HEK293T (cell line): Measurements from ENCODE around the gene PAIP2.
A peak's percentile ranks its signal among the peaks of the same experiment; 100 is the strongest.

Experiments
- CTCF ChIA-PET: fragments of 350-600 bp; formaldehyde crosslinking; extraction: SDS; loops from one replicate; lab custom pipeline; 2021; ENCODE audit warnings: antibody characterized with exemption, inconsistent platforms; lab: Yijun Ruan, JAX
- POLR2A ChIA-PET: fragments of 350-600 bp; formaldehyde crosslinking; extraction: SDS; loops from one replicate; lab custom pipeline; 2020; ENCODE audit warnings: antibody characterized with exemption, inconsistent platforms; lab: Yijun Ruan, JAX
- DNase-seq: peaks from one replicate; pipeline ENCODE4 v3.0.0; 2012; ENCODE audit warnings: mixed read lengths; ENCODE audit errors: extremely low spot score
- ARNT ChIP-seq: fragments of 450-650 bp; IDR thresholded peaks from 2 replicates; pipeline ENCODE4 v1.6.1; 2017; ENCODE audit warnings: mild to moderate bottlenecking
- BHLHE40 ChIP-seq: fragments of 450-650 bp; IDR thresholded peaks from 2 replicates; pipeline ENCODE4 v1.6.1; 2016; ENCODE audit warnings: mild to moderate bottlenecking, moderate library complexity, borderline replicate concordance
- CTBP1 ChIP-seq: fragments of 450-650 bp; IDR thresholded peaks from 2 replicates; pipeline ENCODE4 v1.6.1; 2016; ENCODE audit warnings: borderline replicate concordance
- ELF4 ChIP-seq: fragments of 450-650 bp; IDR thresholded peaks from 2 replicates; pipeline ENCODE4 v1.6.1; 2017; ENCODE audit warnings: antibody characterized with exemption
- FOXA1 ChIP-seq: fragments of 450-650 bp; IDR thresholded peaks from 2 replicates; pipeline ENCODE4 v1.6.1; 2016; ENCODE audit warnings: mild to moderate bottlenecking
- FOXK2 ChIP-seq: fragments of 450-650 bp; IDR thresholded peaks from 2 replicates; pipeline ENCODE4 v1.6.1; 2016; ENCODE audit warnings: mild to moderate bottlenecking
- FOXM1 ChIP-seq: fragments of 450-650 bp; IDR thresholded peaks from 2 replicates; pipeline ENCODE4 v1.6.1; 2017; ENCODE audit warnings: mild to moderate bottlenecking, borderline replicate concordance
- HDGF ChIP-seq: fragments of 450-650 bp; IDR thresholded peaks from 2 replicates; pipeline ENCODE4 v1.6.1; 2017; ENCODE audit warnings: antibody characterized with exemption, borderline replicate concordance
- L3MBTL2 ChIP-seq: fragments of 450-650 bp; conservative IDR thresholded peaks from 2 replicates; pipeline ENCODE4 v1.6.1; 2016; ENCODE audit warnings: mild to moderate bottlenecking
- LEF1 ChIP-seq: fragments of 450-650 bp; IDR thresholded peaks from 2 replicates; pipeline ENCODE4 v1.6.1; 2017; ENCODE audit warnings: mild to moderate bottlenecking, borderline replicate concordance
- NFRKB ChIP-seq: fragments of 450-650 bp; IDR thresholded peaks from 2 replicates; pipeline ENCODE4 v1.6.1; 2016; ENCODE audit warnings: mild to moderate bottlenecking, moderate library complexity
- PKNOX1 ChIP-seq: fragments of 450-650 bp; IDR thresholded peaks from 2 replicates; pipeline ENCODE4 v1.6.1; 2016
- SP1 ChIP-seq: fragments of 450-650 bp; IDR thresholded peaks from 2 replicates; pipeline ENCODE4 v1.6.1; 2017
- SUZ12 ChIP-seq: fragments of 450-650 bp; IDR thresholded peaks from 2 replicates; pipeline ENCODE4 v1.6.1; 2016; ENCODE audit warnings: mild to moderate bottlenecking
- TARDBP ChIP-seq: fragments of 450-650 bp; IDR thresholded peaks from 2 replicates; pipeline ENCODE4 v1.6.1; 2016
- ZNF384 ChIP-seq: fragments of 450-650 bp; IDR thresholded peaks from 2 replicates; pipeline ENCODE4 v1.6.1; 2016

PAIP2 gene

DNA sequence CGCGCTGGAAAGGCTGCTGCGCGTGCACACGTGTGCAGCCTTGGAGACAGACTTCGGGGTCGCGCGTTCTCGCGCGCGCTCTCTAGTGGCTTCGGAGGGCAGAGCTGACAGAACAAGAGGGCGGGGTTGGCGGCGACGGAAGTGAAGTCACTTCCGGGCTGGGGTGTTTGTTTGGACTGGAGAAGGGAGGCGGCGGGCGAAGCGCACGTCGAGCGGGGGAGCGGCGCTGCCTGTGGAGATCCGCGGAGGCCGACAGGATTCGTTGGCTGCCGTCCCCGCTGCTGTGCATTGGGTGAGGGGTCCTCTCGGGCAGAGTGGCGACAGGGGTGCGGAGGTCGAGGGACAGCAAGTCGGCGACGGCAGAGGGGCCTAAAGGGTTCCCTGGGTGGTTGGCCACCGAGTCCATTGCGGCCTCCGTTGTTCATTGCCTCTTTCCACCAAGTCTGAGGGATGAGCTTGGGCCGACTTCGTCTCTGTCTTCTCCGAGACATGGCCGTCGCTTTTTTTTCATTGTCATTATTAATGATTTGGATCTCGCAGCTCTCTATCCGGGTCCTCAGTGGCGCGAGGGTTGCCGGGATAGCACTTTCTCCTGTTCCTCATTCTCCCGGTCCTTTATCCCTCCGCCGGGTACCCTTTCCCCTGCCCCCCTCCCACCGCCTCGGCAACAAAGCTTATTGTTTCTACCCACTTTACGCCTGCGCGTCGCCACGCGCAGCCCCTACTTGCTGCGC, at the start of gene PAIP2:
Gene PAIP2, plus strand, starts transcription at position 166 of the 734 bp plus-strand sequence. CDS start 21,931 bp downstream, outside the sequence.
- ChIA-PET CTCF (interaction anchor here (0.5 to 1.1 kb wide), 10 partner anchors 9 to 991 kb away, joined by 3 to 6 read pairs (median 3); no protein-coding TSS in a partner anchor), POLR2A (interaction anchor here (0.6 to 3.6 kb wide), 40 partner anchors 8 to 849 kb away, joined by 3 to 57 read pairs (median 5); partner anchors contain the start of genes DNAJC18, MATR3, SPATA24 and STING1)
- DNase-seq = peak; percentile 94
- TF ChIP-seq ELF4 (peak; percentile 77), SUZ12 (no peak), LEF1 (no peak), PKNOX1 (0 out of 2 replicates have a peak, but pooled peaks have one; percentile 23), FOXK2 (no peak), L3MBTL2 (peak; percentile 68), ZNF384 (peak; percentile 34; the same call in 1 of the 2 replicates), TARDBP (no peak)

DNA sequence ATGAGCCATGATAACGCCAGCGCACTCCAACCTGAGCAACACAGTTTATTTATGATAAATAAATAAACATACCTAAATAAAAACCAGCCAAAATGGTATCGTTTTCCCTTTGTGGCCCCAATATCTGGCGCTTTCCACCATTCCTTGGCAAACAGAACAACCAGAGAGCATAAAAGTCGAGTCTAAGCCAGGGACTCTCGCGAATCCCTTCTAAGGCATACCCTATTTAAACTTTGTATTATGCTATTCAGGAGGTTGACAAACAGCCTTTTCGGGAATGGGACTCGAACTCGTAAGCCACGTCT, 48.5 kb upstream of the PAIP2 start:
- ChIA-PET POLR2A (interaction anchor here (0.6 to 4.4 kb wide), 17 partner anchors 12 to 705 kb away, joined by 3 to 104 read pairs (median 4); partner anchors contain the start of genes PAIP2, SIL1 and UBE2D2), CTCF (interaction anchor here (1.5 kb wide), 1 partner anchor 8 kb away, joined by 3 read pairs; no protein-coding TSS in a partner anchor)
- TF ChIP-seq L3MBTL2 (no peak), SP1 (no peak), CTBP1 (no peak), HDGF (no peak), BHLHE40 (no peak), NFRKB (no peak), ELF4 (no peak), PKNOX1 (no peak), TARDBP (no peak), SUZ12 (no peak), FOXA1 (no peak), ARNT (no peak), FOXM1 (no peak), LEF1 (no peak), ZNF384 (no peak), FOXK2 (no peak)
- no peak for DNase-seq

- CTCF ChIA-PET = interaction anchor here (0.6 to 1.6 kb wide), 4 partner anchors 8 to 476 kb away, joined by 3 to 5 read pairs (median 3); no protein-coding TSS in a partner anchor
- no peak for TF ChIP-seq HDGF
- no peak for TF ChIP-seq LEF1
- no peak for TF ChIP-seq CTBP1
- no peak for TF ChIP-seq ARNT
- peak; percentile 78 for TF ChIP-seq ELF4
- peak; percentile 18; the same call in 1 of the 2 replicates for TF ChIP-seq PKNOX1
- TF ChIP-seq TARDBP = no peak
- TF ChIP-seq NFRKB = peak; percentile 84
- TF ChIP-seq BHLHE40 = no peak
- no peak for TF ChIP-seq SUZ12
- no peak for TF ChIP-seq ZNF384
- no peak for TF ChIP-seq FOXM1
- TF ChIP-seq L3MBTL2 = peak; percentile 52; the same call in 1 of the 2 replicates
- TF ChIP-seq SP1 = peak; percentile 23; the same call in 1 of the 2 replicates
- peak; percentile 92 for DNase-seq
- POLR2A ChIA-PET = interaction anchor here (0.6 to 4.4 kb wide), 31 partner anchors 8 to 706 kb away, joined by 3 to 104 read pairs (median 4); partner anchors contain the start of genes CTNNA1, PAIP2, SIL1 and SPATA24
Observed at GRCh38 chr5:139293507-139294373, 47.9 kb upstream of the PAIP2 start, which contains the start of gene MATR3. Gene MATR3, plus strand, starts transcription at chr5:139293740. Its CDS starts 13,676 bp downstream, at chr5:139307416.

DNA sequence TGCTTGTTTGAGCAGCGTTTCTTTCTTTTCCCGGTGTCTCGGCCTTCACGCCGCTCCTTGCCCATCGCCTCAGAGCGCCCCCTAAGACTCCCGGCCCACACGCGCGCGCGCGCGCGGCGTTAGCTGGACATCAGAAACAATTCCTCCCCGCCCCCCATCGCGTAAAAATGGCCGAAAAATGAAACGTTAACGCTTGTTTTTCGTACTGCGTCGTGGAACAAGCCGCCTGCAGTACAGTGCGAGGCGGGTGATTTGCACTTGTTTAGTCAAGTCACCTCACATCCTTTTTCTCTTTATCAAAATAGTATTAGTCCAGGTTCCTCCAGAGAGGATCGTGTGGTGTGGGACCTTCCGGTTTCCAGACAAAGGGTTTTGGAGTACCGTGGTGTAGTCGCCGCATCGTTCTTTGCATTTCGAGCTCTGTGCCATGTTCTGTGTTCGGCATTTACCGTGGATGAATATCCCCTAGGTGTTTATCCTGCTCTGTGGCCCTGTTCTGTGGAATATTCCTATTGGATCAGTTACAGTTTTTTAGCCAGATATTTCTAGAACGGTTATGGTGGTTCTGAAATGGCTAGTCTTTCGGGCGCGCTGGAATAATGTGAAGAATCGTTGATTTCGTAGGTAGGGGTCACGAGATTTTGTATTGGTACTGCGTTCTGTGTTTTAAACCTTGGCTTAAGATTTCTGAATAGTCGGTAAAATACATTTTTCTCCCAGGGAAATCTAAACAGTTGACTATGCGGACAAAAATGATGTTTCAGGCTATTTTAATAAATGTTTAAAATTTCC, 47.1 kb upstream of the PAIP2 start:
- ChIA-PET CTCF (interaction anchor here (0.7 to 1.6 kb wide), 3 partner anchors 9 to 17 kb away, joined by 3 to 5 read pairs (median 3); no protein-coding TSS in a partner anchor), POLR2A (interaction anchor here (0.7 to 4.4 kb wide), 22 partner anchors 9 to 691 kb away, joined by 3 to 104 read pairs (median 4); partner anchors contain the start of genes CTNNA1, PAIP2 and SPATA24)
- no peak for TF ChIP-seq SP1
- no peak for TF ChIP-seq SUZ12
- no peak for TF ChIP-seq HDGF
- no peak for TF ChIP-seq ARNT
- TF ChIP-seq ZNF384 = no peak
- no peak for TF ChIP-seq CTBP1
- DNase-seq = peak; percentile 43
